Right atrium auricular region (tissue), 2 donors: ENCODE data around the gene CCNL2. TPM values are rescaled to one million over a fixed set of nuclear protein-coding genes. Genes with fewer than 3 reads are reported as not detected.
"Not testable (repeated sequence)": the region's sequence is repeated elsewhere in the genome, so short reads cannot be mapped to it uniquely, and the experiment has no call there.

ENCODE experiments used
- DNase-seq: peaks from one replicate; pipeline ENCODE4 v3.0.0-alpha.2; 2019; ENCODE audit warnings: low spot score
- H3K27ac ChIP-seq, 2 donors: fragments of 200-600 bp; sonication (generic); 1 replicate in 1 of 2; 2 replicates in 1 of 2; pipeline ENCODE4 v1.5.1; 2016 to 2019
- H3K27me3 ChIP-seq, 2 donors: fragments of 200-600 bp; sonication (generic); one replicate each; pipeline versions ENCODE4 v1.5.1 to v1.6.0; 2017 to 2019
- H3K36me3 ChIP-seq: fragments of 200-600 bp; sonication (generic); one replicate; pipeline ENCODE4 v1.5.1; 2016
- H3K4me1 ChIP-seq, 2 donors: fragments of 200-600 bp; sonication (generic); one replicate each; pipeline versions ENCODE4 v1.5.1 to v1.6.0; 2017 to 2019
- H3K4me3 ChIP-seq, 2 donors: fragments of 200-600 bp; sonication (generic); 1 replicate in 1 of 2; 2 replicates in 1 of 2; pipeline ENCODE4 v1.5.1; 2017 to 2019; ENCODE audit warnings: mild to moderate bottlenecking in 1 of 2, moderate library complexity in 1 of 2
- H3K9me3 ChIP-seq, 2 donors: fragments of 200-600 bp; sonication (generic); one replicate each; pipeline ENCODE4 v1.5.1; 2019
- CTCF ChIP-seq, 2 donors: fragments of 200-600 bp; sonication (generic); IDR thresholded peaks; one replicate each; pipeline ENCODE4 v1.5.1; 2019; ENCODE audit warnings: antibody characterized with exemption in 2 of 2
- total RNA-seq, 2 donors: library from RNA; depleted of rRNA; stranded (reverse); fragments of >200 nt; gene quantifications; one replicate each; pipeline ENCODE4 v1.1.0, GENCODE V29; 2016

The CCNL2 gene
- total RNA-seq, 2 donors from 2014 or later = 41.6 to 44.2 TPM

- no peak for DNase-seq
Measured at GRCh38 chr1:1390675-1391074, 8.5 kb downstream of the CCNL2 start.

GRCh38 chr1:1388078-1388472 is 11.1 kb downstream of the CCNL2 start:
- DNase-seq = no peak
- no peak for TF ChIP-seq CTCF (IDR thresholded peaks at IDR 0.05)
- H3K27me3 ChIP-seq = no peaks in the 10 kb centered on the region
- peaks cover 0 to 6% of the 10 kb centered on the region in 2 donors for H3K4me1 ChIP-seq
- H3K4me3 ChIP-seq = no peak overlapping the region
- peaks cover 78% of the 10 kb centered on the region for H3K36me3 ChIP-seq
- H3K27ac ChIP-seq = no peak overlapping the region
- no peaks in the 10 kb centered on the region for H3K9me3 ChIP-seq

More at GRCh38 chr1:1390675-1391074, 8.5 kb downstream of the CCNL2 start:
- Histone ChIP-seq H3K27ac (no peak overlapping the region), H3K4me1 (peaks cover 0 to 6% of the 10 kb centered on the region in 2 donors), H3K9me3 (no peaks in the 10 kb centered on the region), H3K4me3 (no peak overlapping the region), H3K36me3 (peaks cover 98% of the 10 kb centered on the region), H3K27me3 (no peaks in the 10 kb centered on the region)
- TF ChIP-seq CTCF (IDR thresholded peaks at IDR 0.05) = no peak

- H3K27ac ChIP-seq = no peak overlapping the region
- peaks cover 71% of the 10 kb centered on the region for H3K36me3 ChIP-seq
- H3K9me3 ChIP-seq = no peaks in the 10 kb centered on the region
- no peak overlapping the region for H3K4me3 ChIP-seq
- H3K27me3 ChIP-seq = no peaks in the 10 kb centered on the region
- H3K4me1 ChIP-seq = peaks cover 0 to 6% of the 10 kb centered on the region in 2 donors
- TF ChIP-seq CTCF (IDR thresholded peaks at IDR 0.05) = no peak
- no peak for DNase-seq
Measured at GRCh38 chr1:1387098-1388077, 11.7 kb downstream of the CCNL2 start.

GRCh38 chr1:1385931-1386330 is 13.2 kb downstream of the CCNL2 start:
- Histone ChIP-seq H3K36me3 (peaks cover 57% of the 10 kb centered on the region), H3K9me3 (no peaks in the 10 kb centered on the region), H3K4me1 (peaks cover 0 to 1% of the 10 kb centered on the region in 2 donors), H3K4me3 (no peak overlapping the region), H3K27me3 (no peaks in the 10 kb centered on the region), H3K27ac (no peak overlapping the region)
- no peak for TF ChIP-seq CTCF (IDR thresholded peaks at IDR 0.05)
- no peak for DNase-seq

- not testable (repeated sequence) for H3K27ac ChIP-seq, H3K4me1 ChIP-seq, H3K4me3 ChIP-seq, H3K9me3 ChIP-seq, DNase-seq, H3K27me3 ChIP-seq
- H3K36me3 ChIP-seq = peaks cover 51% of the 10 kb centered on the region
Measured at GRCh38 chr1:1385339-1385738, 13.8 kb downstream of the CCNL2 start.

- Histone ChIP-seq H3K27me3 (no peaks in the 10 kb centered on the region), H3K27ac (no peak overlapping the region), H3K4me1 (peaks cover 0 to under 1% of the 10 kb centered on the region in 2 donors), H3K4me3 (no peak overlapping the region), H3K36me3 (peaks cover 10% of the 10 kb centered on the region), H3K9me3 (no peaks in the 10 kb centered on the region)
- no peak for TF ChIP-seq CTCF (IDR thresholded peaks at IDR 0.05)
- no peak for DNase-seq
Measured at GRCh38 chr1:1381294-1381693, 17.8 kb downstream of the CCNL2 start.
